GM21737 (cell line): Measurements from ENCODE around the gene TUBG1.
"Not testable (repeated sequence)": the region's sequence is repeated elsewhere in the genome, so short reads cannot be mapped to it uniquely, and the experiment has no call there.

Source experiments
- ATAC-seq: cut with Tn5 transposase; IDR thresholded peaks from one replicate; pipeline ENCODE4 v1.9.1; 2021; ENCODE audit warnings: mild to moderate bottlenecking, moderate library complexity; ENCODE audit not compliant: unreplicated experiment

TUBG1 gene

DNA sequence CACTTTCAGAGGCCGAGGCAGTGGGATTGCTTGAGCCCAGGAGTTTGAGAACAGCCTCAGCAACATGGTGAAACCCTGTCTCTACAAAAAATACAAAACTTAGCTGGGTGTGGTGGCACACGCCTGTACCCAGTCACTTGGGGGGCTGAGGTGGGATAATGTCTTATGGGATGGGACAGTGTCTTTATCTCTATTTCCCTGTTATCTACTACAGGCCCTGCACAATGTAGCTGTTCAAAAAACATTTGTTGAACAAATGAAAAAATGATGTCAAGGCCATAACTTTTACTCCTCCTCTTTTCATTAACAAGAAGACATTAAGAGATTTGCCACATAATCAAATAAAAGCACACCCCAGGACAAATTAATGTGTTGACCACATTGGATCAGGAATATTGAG is 13.8 kb downstream of the TUBG1 start:
- no peak for ATAC-seq

DNA sequence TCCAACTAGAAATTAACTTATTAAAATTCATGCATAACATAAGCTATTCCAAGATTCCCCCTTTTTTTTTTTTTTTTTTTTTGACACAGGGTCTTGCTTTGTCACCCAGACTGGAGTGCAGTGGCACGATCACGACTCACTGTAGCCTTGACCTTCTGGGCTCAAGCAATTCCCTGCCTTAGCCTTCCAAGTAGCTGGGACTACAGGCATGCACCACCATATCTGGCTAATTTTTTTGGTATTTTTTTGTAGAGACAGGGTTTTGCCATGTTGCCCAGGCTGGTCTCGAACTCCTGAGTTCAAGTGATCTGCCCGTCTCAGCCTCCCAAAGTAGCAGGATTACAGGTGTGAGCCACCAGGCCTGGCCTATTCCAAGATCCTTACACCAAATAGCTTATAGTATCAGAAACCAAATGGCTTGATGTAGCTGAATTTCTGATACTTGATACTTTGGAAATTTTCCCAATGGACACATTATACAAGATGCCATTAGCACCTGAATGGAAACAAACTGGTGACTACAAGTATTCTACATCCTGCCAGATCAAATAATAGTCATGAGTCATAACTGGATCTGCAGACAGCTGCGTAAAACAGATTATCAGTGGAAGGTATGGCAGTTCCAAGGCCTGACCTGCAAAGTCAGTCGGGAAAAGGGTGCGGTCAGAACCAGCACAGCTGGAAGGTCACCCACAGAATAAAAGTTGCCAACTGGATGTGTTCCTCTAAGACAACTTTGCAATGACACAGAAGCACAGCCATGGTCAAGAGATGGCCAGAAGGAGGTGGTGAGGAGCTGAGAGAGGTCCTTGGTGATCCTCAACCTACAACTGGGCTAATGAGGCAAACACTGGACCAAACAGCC is 14.5 kb downstream of the TUBG1 start:
- no peak for ATAC-seq

DNA sequence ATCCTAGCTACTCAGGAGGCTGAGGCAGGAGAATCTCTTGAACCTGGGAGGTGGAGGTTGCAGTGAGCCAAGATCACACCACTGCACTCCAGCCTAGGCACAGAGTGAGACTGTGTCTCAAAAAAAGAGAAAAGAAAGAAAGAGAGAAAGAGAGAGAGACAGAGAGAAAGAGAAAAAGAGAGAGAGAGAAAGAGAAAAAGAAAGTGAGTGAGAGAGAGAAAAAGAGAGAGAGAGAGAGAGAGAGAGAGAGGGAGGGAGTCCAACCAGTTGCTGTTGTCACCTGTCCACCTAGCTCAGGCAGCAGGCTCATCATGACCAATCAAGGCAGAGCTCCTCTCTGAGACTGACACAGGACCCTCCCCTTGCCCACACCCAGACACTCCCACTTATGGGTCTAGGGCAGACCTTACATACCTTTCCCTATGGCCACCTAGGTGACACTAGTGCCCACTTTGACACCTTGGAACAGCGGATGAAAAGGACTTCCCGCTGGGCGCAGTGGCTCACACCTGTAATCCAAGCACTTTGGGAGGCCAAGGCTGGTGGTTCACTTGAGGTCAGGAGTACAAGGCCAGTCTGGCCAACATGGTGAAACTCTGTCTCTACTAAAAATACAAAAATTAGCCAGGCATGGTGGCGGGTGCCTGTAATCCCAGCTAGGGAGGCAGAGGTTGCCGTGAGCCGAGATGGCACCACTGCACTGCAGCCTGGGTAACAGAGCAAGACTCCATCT is 17.7 kb downstream of the TUBG1 start:
- ATAC-seq = not testable (repeated sequence)

DNA sequence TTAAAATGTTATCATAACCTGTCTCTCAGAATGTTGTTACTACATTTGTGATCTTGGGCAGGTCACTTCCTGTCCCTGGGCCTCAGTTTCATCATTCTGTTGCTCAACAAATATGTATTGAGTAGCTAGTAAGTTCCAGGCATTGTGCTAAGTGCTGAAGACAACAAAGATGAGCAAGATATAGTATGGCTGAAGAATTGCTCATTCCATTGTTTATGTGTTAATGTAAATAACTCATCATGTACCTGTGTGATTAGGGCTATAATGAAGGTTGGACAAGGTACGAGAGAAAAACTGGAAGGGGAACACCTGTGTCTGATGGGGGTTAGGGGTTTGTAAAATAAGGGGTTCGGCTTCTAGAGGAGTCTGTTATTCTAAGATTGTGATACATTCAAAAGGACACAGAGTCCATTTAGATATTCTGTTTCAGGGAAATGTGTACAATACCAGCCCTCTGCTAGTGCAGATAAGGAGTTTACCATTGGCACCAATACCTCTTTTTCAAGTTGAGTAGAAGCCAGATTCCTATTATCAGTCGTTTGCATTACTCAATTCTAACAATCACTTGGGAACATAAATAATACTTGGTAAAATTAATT is 20.0 kb downstream of the TUBG1 start:
- no peak for ATAC-seq

DNA sequence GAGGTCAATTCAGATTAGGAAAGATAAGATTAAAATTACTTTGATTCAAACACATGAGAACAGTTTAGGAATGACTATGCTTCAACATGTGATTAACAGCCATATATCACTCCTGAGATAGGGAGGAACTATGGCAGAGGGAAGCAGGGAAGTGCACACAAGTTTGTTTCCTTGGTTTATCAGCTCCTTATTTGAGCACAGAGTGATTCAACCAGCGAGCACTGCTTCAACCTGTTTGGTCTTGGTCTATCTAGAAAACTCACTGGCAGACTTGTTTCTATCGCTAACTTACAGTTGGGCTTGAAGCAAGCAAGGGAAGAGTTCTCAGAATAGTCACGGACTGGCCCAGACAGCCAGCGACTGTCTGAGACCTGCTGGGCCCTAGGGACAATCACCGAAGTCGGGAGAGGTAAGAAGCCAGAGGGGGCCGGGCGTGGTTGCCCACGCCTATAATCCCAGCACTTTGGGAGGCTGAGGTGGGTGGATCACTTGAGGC is 23.5 kb downstream of the TUBG1 start:
- no peak for ATAC-seq

DNA sequence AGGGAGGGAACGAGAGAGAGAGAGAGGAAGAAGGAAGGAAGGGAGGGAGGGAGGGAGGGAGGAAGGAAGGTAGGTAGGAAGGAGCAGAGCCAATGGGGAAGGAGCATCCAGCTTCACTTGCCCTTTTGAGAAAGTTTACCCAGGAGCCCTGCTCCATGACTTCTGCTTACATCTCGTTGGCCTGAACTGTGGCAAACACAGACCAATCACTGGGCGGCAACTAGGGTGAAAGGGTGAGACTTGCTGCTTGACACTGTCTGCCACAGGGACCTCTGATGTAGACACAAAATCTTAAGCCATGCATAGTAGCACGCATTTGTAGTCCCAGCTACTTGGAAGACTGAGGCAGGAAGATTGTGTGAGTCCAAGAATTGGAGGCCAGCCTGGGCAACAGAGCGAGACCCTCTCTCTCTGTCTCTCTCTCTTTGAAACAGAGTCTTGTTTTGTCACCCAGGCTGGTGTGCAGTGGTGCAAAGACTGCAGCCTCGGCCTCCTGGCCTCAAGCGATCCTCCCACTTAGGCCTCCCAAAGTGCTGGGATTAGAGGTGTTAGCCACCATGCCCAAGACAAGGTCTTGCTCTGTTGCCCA is 30.1 kb downstream of the TUBG1 start:
- ATAC-seq = no peak

DNA sequence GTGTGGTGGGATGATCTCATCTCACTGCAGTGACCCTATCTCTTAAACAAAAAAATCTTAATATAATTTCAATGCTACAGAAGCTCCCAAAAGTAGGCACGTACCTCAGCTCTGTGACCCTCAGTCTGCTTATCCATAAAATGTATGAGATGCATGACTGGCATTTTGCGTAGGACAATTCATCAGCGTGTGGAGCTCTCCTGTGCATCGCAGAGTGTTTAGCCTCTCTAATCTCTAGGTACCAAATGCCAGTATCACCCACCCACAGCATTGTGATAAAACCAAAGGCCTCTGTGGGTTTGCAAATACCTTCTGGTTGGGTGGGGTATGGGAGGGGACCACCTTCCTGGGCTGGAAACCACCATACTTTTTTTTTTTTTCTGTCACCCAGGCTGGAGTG is 30.6 kb downstream of the TUBG1 start:
- ATAC-seq = no peak

- ATAC-seq = no peak
Measured at GRCh38 chr17:42642336-42642735, 32.9 kb downstream of the TUBG1 start.

DNA sequence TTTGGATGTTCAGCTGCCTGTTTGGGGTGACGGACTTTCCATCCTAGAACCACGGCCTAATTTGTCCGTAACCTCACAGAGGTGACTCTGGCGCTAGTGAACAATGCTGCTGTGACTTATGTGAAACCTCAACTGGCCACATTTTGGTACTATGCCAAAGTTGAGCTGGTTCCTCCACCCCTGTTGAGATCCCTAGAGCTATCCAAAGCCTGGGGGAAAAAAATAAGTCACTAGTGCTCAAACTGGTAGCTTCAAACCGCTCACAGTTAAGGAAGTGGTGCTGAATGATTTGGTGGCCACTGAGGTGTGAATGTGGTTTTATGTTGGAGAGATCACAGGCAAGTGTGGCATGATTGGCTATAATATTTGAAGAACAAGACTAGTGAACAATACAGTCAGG is 38.3 kb downstream of the TUBG1 start:
- ATAC-seq = no peak

DNA sequence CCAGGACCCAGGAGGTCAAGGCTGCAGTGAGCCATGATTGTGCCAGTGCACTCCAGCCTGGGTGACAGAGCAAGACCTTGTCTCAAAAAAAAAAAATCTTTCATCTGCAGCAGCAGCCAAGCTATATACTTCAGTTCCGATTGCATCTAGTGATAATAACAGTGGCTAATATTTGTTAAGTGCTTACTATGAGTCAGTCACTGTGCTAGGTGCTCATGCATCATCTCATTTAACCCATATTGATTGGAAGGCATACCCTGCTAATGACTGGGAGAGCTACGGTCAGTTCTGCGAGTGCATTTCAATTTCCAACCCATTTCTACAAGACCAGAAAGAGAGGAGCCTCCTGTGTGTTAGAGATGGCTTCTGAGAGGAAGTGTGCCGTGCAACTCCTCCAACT is 41.9 kb downstream of the TUBG1 start:
- no peak for ATAC-seq

DNA sequence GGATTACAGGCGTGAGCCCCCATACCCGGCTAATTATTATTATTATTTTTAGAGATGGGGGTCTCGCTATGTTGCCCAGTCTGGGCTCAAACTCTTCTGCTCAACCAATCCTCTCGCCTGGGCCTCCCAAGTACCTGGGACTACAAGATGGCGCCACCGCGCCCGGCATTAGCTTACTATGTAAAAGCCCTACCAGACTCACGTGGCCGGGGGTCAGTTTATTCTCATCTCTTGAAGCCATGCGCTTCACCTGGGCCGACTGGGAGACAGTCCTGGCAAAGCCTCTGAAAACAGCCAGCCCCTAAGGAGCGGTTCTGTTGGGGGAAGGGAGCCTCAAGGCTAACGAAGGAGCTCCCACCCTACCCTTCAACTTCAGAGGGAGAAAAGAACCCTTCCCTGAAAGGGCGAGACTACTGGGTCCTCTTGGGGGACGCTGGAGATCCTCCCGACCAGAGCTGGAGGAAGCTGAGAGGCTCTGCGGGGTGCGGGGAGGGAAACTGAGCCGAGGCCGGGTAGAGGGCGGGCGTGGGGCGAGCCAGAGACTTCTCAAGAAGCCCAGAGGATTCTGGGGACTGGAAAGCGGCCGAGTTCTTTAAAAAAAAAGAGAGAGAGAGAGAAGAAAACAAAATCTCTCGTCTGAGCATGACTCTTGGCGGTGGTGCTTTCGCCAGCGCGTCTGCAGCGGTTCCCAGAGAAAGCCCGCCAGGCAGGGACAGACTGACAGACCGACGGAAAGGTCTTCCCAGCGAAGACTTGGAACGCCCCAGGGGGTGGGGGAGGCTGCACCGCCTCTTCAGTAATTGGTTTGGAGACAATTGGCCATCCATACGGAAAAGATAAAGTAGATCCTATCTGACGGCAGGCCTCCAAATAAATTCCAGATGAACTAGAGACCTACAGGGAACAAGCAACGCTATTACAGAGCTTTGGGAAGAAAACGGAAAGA is 44.0 kb downstream of the TUBG1 start:
- ATAC-seq = no peak

DNA sequence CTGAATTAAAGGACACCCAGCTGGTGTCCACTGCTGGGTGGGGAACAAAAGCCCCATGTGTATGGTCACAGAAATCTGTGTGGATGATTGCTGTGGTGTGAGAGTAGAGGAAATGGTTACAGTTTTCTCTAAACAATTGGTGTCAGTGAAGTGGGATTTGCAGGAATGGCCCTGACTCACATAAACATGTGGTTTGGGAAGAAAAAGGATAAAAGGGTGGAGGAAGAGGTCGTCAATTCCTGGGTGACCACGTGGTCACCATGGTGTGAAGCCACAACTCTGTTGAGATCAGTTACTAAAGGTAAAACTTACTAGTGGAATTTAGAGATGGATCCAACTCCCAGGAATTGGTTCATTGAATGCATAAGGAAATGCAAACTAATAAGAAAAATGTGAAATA is 46.0 kb downstream of the TUBG1 start:
- ATAC-seq = no peak

DNA sequence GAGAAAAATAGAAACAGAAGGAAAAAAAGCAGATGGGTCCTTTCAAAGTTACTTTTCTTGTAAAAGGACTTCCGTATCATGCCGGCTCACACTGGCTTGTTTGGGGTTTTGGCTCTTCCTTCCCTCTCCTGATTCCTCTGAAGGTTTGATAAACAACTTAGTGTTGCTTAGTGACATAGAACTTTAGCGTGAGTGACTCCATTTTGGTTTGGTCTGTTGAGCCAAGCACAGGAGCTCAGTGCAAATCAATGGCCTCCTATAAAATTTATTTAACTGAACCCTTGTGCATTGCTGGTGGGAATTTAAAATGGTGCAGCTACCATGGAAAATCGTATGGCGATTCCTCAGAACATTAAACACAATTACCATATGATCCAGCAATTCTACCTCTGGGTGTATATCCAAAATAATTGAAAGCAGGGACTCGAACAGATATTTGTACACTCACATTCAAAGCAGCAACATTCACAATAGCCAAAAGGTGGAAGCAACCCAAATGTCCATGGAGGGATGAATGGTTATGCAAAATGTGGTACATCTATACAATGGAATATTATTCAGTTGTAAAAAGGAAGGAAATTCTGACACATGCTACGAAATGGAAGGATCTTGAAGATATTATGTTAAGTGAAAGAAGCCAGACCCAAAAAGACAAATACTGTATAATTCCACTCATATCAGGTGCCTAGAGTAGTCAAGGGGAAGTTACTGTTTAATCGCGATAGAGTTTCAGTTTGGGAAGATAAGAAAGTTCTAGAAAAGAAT is 48.5 kb downstream of the TUBG1 start:
- ATAC-seq = no peak

DNA sequence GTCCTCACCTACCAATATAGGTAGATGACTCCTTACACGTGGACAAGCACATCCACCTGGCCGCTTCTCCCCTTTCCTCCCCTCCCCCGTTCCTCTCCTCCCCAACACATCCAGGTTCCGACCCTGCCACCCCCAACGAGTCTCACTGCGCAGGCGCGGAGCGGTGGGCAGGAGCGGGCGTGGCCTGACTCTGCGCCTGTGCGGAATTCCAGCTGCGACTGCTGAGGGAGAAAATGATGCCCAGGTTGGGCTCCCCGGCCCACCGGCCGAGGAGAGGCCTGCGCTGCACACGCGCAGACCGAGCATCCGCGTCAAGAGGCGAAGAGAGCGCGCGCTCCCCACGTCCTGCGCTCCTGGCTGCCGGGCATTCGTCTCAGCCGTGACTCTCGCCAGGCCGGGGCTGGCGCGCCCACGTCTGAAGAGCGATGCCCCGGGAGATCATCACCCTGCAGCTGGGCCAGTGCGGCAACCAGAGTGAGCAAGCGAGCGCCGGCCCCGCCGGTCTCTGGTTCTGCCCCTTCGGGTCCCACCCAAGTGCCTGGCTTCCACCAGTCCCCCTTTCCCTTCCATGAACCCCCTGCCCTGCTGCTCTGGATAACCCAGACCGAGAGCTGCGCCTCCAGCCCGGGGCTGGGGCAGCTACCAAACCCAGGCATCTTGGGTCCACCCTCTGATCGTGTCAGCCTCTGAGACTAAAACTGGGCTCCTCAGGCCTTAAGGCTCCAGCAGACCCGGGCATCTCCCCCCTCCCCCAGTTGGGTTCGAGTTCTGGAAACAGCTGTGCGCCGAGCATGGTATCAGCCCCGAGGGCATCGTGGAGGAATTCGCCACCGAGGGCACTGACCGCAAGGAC is 49.8 kb downstream of the TUBG1 start, which contains the start of gene TUBG2:
Gene TUBG2, plus strand, starts transcription at position 206 of the 853 bp plus-strand sequence. Its CDS starts 220 bp downstream, at position 426.
- no peak for ATAC-seq

DNA sequence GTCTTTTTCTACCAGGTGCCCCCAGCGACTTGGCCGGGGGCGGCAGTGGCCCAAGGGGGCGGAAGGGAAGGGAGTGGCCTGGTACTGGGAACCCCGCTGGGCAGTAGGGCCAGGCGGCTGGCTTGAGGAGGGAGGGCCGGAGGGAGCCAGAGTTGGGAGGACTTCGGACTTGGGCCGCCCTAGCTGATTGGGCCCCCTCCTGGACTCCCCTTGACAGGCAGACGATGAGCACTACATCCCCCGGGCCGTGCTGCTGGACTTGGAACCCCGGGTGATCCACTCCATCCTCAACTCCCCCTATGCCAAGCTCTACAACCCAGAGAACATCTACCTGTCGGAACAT is 50.4 kb downstream of the TUBG1 start:
- not testable (repeated sequence) for ATAC-seq

- ATAC-seq = no peak
Measured at GRCh38 chr17:42660692-42661345, 51.3 kb downstream of the TUBG1 start.
